Activated CD8-positive, alpha-beta memory T cell treated with anti-CD3 and anti-CD28 coated beads for 1 hour (primary cell): ENCODE data around the gene SEZ6.

Experiments
- DNase-seq, 2 donors: peaks; one replicate each; pipeline ENCODE4 v3.0.0-alpha.2; 2020; ENCODE audit warnings: low read depth in 1 of 2; ENCODE audit errors: extremely low read depth in 1 of 2

The SEZ6 gene

DNA sequence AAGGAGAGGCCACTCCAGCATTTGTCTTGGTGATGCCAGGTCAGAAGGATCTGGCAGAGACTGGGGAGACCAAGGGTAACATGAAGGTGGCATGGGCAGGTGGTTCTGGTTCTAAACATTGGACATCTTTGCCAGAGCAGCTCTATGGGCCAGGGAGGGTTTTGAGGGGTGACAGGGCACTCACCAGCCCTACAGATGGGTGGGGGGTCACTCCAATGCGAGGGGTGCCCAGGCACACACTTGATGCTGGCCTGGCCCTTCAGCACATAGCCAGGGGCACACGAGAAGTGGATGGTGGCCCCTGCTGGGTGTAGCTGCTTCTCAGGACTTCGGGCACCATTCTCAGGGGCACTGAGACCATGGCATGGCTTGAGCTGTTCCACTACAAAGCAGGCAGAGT, 49.0 kb downstream of the SEZ6 start:
- DNase-seq: no peak

DNA sequence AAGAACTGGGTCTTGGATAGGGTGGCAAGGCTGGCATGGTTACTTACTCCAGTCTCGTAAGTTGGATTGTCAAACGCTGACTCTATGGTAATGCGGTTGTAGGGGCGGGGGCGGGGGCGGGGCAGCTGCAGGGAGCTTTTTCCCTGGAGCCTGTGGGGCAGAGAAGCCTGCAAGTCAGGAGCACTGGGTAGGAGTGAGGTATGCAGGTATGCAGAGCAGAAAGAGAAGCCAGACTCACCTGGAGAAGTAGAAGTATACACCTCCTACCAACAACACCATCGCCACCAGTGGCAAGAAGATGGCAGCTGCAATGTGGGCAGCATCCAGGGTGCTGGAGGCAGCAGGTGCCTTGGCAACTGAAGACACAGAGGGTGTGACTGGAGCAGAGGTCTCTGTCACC, 49.7 kb downstream of the SEZ6 start:
- DNase-seq: no peak

GRCh38 chr17:28955408-28955807, 50.4 kb downstream of the SEZ6 start:
- no peak for DNase-seq

DNA sequence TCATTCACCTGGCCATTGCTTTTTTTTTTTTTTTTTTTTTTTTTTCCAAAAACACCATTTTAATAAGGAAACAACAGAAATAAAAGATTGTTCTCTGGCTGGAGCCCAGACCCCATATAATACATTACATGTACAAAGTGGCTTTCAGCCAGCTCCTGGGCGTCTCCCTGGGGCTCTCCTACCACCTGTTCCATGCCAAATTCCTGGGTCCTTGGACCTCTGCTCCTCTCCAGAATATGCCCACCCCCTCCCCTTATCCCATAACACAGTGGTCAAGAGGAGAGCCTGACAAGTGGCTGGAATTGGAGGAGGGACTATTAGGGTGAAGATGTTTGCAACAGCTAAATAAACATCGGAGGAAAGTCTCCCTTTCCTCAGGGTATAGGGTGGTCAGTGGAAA, 50.9 kb downstream of the SEZ6 start:
- no peak for DNase-seq

DNA sequence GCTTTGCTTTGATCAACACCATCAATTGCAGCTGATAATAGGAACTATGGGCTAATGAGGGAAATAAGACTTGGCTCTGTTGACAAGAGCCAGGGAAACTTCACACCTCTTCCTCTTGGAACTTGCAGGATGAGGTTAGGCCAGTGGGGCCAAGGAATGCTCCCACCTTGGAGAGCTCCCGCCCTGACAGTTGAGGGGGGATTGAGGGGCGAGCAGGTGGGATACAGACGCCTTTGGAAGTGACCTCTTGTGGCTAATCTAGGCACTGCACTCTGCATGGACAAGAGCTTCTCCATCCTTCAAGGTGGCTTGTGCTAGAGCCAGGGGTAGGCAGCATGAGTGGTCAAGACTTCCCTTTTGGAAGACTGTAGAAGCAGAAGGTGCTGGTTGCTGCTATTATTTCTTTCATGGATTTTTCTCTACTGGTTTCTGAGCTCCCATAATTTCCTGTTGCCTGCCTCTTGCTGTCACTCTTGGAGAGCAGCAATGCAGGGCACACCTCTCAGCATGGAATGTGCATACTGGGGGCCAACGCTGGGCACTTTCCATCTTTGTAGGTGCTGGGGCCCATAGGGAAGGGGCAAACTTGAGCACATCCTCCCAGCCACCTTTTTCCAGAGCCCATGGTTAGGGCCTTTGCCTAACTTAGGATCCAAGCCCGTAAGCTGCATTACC, 52.3 kb downstream of the SEZ6 start:
- peak in 1 of 2 donors; percentile 22 for DNase-seq

- DNase-seq: peak; percentile 85 to 96
Observed at GRCh38 chr17:28951991-28952975, 53.5 kb downstream of the SEZ6 start.

GRCh38 chr17:28951428-28951990, 54.3 kb downstream of the SEZ6 start, which contains the start of gene PHF12:
Gene PHF12 (minus strand): TSS chr17:28951518. CDS start chr17:28950960, 558 bp downstream.
- DNase-seq: peak; percentile 99 to 100

- no peak for DNase-seq
Observed at GRCh38 chr17:28950752-28951427, 54.9 kb downstream of the SEZ6 start.

- DNase-seq: peak in 1 of 2 donors; percentile 28
Observed at GRCh38 chr17:28950017-28950751, 55.6 kb downstream of the SEZ6 start.

GRCh38 chr17:28949185-28950016, 56.4 kb downstream of the SEZ6 start:
- DNase-seq: peak in 1 of 2 donors; percentile 31

GRCh38 chr17:28948873-28949184, 57.0 kb downstream of the SEZ6 start:
- DNase-seq: no peak

DNA sequence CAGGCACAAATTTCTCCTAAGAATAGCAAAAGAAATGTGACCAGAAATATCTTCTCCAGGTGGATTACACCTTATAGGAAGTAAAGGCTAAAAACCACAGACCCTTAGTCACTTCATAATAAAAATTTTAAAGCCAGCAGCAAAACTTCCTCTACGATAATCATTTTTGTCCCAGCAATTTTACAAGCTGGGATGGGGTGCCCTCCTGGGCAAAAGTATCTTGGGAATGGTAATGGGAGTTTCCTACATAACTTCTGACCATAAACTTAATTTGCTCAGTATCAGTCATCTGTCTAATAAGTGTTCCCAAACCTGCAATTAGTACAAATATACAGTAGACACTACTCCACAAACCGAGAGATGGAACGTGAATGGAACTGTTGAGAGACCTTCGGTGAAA, 57.5 kb downstream of the SEZ6 start:
- no peak for DNase-seq

DNA sequence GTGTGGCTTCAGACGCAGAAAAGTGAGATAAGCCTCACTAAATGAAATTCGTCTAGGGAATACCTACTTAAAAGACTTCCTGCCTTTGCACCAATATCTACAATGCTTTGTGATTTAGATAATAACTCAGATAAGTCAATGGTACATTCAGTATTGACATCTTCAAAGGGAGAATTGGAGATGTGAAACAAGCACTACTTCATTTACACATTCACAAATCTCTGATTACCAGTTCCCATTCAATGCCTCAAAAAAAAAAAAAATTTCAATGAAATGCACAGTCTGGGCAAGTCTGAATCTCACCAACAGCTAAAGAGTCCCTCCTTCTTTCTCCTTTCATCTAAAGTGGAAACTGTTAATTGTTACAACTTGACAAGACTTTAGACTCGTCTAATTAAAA, 58.2 kb downstream of the SEZ6 start:
- DNase-seq: no peak

- DNase-seq: no peak
Observed at GRCh38 chr17:28946239-28946638, 59.6 kb downstream of the SEZ6 start.

GRCh38 chr17:28944862-28945741, 60.7 kb downstream of the SEZ6 start:
- DNase-seq: no peak

DNA sequence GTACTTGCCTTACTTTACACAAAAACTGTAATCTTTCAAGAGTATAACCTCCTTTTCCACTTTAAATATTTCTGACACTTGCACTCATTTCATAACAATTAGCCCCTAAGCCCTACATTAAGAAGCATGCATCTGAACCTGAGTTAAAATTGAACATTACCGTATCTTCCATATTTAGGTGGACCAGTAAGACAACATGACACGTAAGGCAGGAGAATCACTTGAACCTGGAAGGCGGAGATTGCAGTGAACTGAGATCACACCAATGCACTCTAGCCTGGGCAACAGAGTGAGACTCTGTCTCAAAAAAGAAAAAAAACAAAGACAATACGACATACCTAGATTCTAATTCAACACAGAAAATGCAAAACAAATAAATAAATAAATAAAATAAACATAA, 61.5 kb downstream of the SEZ6 start:
- DNase-seq: no peak

DNA sequence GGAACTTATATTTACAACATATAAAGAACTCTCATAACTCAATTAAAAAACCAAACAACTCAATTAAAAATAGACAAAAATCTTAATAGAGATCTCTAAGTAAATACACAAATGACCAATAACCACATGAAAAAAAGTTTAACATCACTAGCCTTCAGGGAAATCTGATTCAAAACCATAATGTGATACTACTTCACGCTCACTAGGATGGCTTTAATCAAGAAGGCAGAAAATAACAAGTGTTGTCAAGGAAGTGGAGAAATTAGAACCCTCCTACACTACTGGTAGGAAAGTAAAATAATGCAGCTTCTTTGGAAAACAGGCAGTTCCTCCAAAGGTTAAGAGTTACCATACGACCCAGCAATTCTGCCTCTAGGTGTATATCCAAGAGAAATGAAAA, 62.9 kb downstream of the SEZ6 start:
- DNase-seq: no peak

GRCh38 chr17:28941251-28941650, 64.6 kb downstream of the SEZ6 start:
- DNase-seq: no peak

DNA sequence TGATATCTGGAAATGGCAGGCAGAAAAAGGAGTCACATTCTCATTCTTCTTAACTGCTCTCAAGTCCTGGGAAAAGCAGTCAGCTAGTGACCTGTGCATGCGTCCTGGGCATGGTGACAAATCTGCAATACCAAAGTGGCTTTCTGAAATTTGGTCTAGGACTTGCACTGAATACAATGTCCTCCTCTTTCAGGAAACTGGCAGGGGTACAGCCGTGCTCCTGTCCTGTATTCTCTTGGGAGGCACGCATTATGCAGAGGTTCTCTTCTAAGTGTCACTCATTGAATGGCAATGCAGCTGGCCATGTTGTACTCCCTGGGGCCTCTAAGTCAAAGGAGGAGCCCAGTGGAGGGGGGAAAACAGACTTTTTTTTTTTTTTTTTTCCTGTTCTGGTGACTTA, 65.2 kb downstream of the SEZ6 start:
- no peak for DNase-seq
